Measurements from ENCODE around the gene SMG6. TPM values are rescaled to one million over a fixed set of nuclear protein-coding genes. Genes with fewer than 3 reads are reported as not detected.

Gene SMG6
- total RNA-seq, 3 donors from 2014 or later = 27.9 to 36.1 (median 30.7) TPM

DNA sequence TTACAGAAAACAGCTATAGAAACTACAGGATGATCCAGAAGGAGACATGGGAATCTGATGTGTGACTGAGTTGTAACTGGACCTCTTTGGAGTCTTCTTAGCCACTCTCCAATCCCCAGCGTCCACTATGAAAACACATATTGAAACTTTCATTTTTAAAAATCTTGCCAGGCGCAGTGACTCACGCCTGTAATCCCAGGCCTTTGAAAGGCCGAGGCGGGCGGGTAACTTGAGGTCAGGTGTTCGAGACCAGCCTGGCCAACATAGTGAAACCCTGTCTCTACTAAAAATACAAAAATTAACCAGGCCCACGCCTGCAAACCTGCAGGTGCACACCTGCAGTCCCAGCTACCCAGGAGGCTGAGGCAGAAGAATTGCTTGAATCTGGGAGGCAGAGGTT lies 195.4 kb downstream of the SMG6 start:
- no peaks in the 10 kb centered on the region for H3K27me3 Mint-ChIP-seq (ENCODE audit: low read depth)
- H3K9me3 Mint-ChIP-seq = no peaks in the 10 kb centered on the region
- no peak overlapping the region for H3K4me3 Mint-ChIP-seq
- peaks cover under 1% of the 10 kb centered on the region for H3K4me1 Mint-ChIP-seq (ENCODE audit: low read depth)
- no peak for ATAC-seq
- DNase-seq = no peak
- peaks cover 12% of the 10 kb centered on the region for H3K36me3 Mint-ChIP-seq (ENCODE audit: insufficient read depth)

DNA sequence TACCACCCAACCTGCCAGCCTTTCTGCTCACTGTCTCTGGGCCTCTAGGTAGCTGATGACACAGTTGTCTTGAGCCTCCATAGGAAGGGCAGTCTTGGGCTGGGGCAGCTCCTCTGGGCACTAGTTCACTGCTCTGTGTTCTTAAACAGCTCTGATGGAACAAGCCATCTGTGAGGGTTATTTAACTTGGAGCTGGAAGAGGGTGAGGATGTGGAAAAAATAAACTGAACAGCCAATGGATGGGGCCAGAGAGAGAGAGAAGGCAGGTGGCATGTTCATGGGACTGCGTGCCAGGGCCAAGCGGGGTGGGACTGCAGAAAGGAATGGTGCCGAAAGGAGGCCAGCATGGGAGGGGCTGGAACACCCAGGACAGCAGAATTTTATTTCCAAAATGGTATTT lies 196.1 kb downstream of the SMG6 start:
- ATAC-seq (no peak), DNase-seq (no peak)
- H3K9me3 Mint-ChIP-seq = no peaks in the 10 kb centered on the region
- H3K4me1 Mint-ChIP-seq (ENCODE audit: low read depth) = peaks cover 7% of the 10 kb centered on the region
- H3K36me3 Mint-ChIP-seq (ENCODE audit: insufficient read depth) = peaks cover 16% of the 10 kb centered on the region
- H3K4me3 Mint-ChIP-seq = no peak overlapping the region
- H3K27me3 Mint-ChIP-seq (ENCODE audit: low read depth) = no peaks in the 10 kb centered on the region

DNA sequence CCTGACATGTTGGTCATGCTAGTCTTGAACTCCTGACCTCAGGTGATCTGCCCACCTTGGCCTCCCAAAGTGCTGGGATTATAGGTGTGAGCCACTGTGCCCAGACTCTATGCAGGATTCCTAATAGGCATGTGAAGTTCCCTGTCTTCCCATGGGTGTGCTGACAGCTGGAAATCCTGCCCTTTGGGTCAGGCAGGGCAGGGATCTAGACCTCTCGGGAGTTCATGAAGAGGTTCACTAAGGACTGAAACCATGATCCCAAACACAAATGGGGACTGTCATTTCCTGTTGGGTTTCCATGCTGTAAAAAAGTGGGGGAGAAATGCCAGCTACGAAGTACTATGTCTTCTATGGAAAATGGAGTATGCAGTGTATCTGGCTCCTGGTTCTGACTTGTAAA lies 196.5 kb downstream of the SMG6 start:
- H3K4me3 Mint-ChIP-seq = no peak overlapping the region
- peaks cover 7% of the 10 kb centered on the region for H3K4me1 Mint-ChIP-seq (ENCODE audit: low read depth)
- H3K36me3 Mint-ChIP-seq (ENCODE audit: insufficient read depth) = peaks cover 16% of the 10 kb centered on the region
- H3K9me3 Mint-ChIP-seq = no peaks in the 10 kb centered on the region
- ATAC-seq (no peak), DNase-seq (no peak)
- no peaks in the 10 kb centered on the region for H3K27me3 Mint-ChIP-seq (ENCODE audit: low read depth)

DNA sequence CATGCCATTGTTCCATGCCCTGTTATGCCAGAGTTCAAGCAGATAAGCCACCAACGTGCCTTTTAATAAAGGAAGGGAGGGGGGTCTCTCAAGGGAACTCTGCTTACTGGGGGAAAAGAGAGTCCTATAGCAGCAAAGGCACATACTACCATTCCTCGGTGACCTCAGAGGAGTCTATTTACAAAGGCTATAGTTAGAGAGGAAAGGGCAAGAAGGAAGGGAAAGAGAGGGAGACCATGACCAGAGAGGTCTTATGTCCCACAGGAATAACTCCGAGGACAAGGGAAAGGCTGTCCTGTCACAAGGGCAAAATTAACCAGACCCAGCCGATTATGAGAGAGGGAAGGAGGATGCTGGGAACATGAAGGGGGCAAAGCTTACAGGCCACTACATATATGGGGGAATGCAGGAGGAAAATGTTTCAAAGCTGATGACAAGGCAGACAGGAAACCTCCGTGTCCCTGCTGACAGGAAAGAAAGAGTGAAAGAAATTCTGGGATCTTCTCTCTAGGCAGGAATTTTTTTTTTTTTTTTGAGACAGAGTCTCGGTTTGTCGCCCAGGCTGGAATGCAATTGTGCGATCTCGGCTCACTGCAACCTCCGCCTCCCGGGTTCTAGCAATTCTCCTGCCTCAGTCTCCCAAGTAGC lies 197.2 kb downstream of the SMG6 start:
- no peaks in the 10 kb centered on the region for H3K27me3 Mint-ChIP-seq (ENCODE audit: low read depth)
- peaks cover 12% of the 10 kb centered on the region for H3K4me1 Mint-ChIP-seq (ENCODE audit: low read depth)
- DNase-seq (no peak), ATAC-seq (no peak)
- no peaks in the 10 kb centered on the region for H3K9me3 Mint-ChIP-seq
- H3K36me3 Mint-ChIP-seq (ENCODE audit: insufficient read depth) = peaks cover 16% of the 10 kb centered on the region
- no peak overlapping the region for H3K4me3 Mint-ChIP-seq

DNA sequence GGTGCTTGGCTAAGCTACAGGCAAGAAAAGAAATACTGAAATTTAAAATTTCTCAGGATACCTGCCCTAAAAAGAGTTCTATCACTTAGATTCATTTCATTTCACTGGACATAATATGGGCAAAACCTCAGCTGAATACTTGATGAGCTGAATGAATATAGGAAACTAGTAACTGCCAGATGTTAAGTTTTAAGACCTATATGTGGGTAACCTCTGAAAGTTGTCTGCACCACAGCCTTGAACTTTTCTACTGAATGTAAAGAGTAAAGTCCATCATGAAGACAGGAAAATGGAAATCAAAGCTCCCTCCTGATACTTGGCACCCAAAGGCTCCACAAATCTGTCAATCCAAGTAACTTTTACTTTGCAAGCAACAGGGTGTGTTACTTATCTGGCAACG lies 197.9 kb downstream of the SMG6 start:
- ATAC-seq (no peak), DNase-seq (no peak)
- no peaks in the 10 kb centered on the region for H3K9me3 Mint-ChIP-seq
- H3K4me3 Mint-ChIP-seq = no peak overlapping the region
- no peaks in the 10 kb centered on the region for H3K27me3 Mint-ChIP-seq (ENCODE audit: low read depth)
- H3K4me1 Mint-ChIP-seq (ENCODE audit: low read depth) = peaks cover 14% of the 10 kb centered on the region
- peaks cover 16% of the 10 kb centered on the region for H3K36me3 Mint-ChIP-seq (ENCODE audit: insufficient read depth)

DNA sequence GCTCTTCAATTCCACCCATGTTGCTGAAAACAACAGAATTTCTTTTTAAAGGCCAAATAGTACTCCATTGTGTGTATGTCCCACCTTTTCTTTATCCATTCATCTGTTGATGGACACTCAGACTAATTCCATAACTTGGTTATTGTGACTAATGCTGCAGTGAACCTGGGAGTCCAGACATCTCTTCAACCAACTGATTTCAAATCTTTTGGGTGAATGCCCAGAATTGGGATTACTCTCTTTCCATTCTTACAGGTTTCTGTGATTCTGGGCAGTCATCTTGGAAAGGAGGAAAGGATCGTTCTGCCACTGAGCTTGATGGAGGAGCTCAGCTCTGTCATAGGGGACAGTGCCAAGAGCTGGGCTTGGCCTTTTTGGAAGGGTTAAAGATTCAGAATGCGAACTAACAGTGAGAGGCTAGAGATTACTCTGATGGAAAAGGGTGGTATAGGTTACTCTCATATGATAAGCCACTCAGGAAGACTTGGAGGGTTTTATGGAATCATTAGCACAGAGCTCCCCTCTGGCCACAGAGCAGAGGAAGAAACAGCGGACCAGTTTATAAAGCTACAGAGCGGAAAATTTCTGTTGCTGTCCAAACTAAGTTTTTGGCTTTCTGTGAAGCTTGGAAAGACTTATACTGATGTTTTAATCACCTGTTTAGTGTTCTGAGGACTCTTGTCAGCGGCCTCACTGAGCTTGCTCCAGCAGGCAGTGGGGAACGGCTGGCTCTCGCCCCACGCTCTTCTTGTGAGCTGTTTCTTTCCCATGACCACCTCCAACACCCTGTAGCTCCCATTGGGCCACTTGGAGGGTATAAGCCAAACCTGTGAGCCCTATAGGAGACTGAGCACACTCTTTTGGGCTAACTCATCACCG lies 200.4 kb downstream of the SMG6 start:
- Mint-ChIP-seq H3K27me3 (ENCODE audit: low read depth) (no peaks in the 10 kb centered on the region), H3K4me3 (no peak overlapping the region), H3K36me3 (ENCODE audit: insufficient read depth) (peaks cover 12% of the 10 kb centered on the region), H3K4me1 (ENCODE audit: low read depth) (peaks cover 14% of the 10 kb centered on the region), H3K9me3 (no peaks in the 10 kb centered on the region)
- no peak for ATAC-seq
- DNase-seq = no peak

DNA sequence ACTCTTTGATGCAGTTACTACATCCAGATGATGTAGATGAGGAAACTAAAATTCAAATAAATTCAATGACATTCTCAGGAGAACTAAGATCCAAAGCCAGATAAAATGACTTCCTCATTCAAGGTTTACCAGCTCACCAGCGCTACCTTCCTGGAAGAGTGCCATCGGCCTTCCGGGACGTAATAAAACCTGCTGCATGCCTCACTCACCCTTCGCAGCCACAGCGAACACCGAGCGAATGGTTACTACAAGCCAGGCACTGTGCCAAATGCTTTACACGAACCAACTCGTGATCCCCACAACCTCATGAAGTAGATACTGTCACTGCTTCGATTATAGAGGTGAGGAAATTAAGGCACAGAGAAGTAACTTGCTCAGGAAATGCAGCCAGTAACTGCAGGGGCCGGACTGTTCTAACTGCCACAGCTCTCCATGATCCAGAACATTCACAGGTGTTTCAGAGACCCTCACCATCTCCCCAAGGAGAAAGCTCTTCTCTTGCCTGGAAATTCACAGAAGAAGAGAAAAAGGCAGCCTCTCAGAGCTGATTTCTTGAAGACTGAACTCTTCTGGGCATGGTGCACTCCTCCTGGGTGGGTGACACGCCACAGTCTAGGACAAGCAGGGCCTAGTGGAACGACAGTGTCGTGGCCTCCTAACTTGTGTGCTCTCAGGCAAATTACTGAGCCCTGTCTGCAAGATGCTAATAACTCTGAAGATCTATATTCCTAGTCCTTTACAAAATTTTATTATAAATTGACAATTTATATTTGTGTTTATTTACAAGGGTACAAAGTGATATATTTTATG lies 201.9 kb downstream of the SMG6 start:
- H3K4me3 Mint-ChIP-seq = no peak overlapping the region
- DNase-seq (peak; percentile 23), ATAC-seq (peak; percentile 70 to 80)
- peaks cover 14% of the 10 kb centered on the region for H3K4me1 Mint-ChIP-seq (ENCODE audit: low read depth)
- H3K27me3 Mint-ChIP-seq (ENCODE audit: low read depth) = no peaks in the 10 kb centered on the region
- H3K9me3 Mint-ChIP-seq = no peaks in the 10 kb centered on the region
- H3K36me3 Mint-ChIP-seq (ENCODE audit: insufficient read depth) = peaks cover 13% of the 10 kb centered on the region

DNA sequence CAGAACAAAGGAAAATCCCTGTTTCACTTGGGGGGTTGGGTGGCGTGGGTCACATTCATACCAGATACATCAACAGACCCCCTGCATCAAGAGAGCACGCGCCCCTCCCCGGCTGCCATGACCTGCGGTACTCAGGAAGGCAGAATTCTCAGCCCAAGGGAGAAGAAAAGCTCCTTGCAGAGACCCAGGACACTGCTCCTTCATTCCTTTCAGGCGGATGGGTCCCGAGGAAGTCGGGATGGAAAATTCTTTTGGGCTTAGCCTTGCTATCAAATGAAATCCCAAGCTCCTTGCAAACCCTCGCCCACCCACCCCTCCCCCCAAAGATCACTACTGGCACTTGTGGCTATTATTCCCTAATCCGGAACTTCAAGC lies 208.1 kb downstream of the SMG6 start:
- peaks cover 13% of the 10 kb centered on the region for H3K4me1 Mint-ChIP-seq (ENCODE audit: low read depth)
- no peak for DNase-seq
- no peaks in the 10 kb centered on the region for H3K27me3 Mint-ChIP-seq (ENCODE audit: low read depth)
- H3K4me3 Mint-ChIP-seq = no peak overlapping the region
- no peak for ATAC-seq
- no peaks in the 10 kb centered on the region for H3K9me3 Mint-ChIP-seq
- H3K36me3 Mint-ChIP-seq (ENCODE audit: insufficient read depth) = peaks cover 11% of the 10 kb centered on the region

DNA sequence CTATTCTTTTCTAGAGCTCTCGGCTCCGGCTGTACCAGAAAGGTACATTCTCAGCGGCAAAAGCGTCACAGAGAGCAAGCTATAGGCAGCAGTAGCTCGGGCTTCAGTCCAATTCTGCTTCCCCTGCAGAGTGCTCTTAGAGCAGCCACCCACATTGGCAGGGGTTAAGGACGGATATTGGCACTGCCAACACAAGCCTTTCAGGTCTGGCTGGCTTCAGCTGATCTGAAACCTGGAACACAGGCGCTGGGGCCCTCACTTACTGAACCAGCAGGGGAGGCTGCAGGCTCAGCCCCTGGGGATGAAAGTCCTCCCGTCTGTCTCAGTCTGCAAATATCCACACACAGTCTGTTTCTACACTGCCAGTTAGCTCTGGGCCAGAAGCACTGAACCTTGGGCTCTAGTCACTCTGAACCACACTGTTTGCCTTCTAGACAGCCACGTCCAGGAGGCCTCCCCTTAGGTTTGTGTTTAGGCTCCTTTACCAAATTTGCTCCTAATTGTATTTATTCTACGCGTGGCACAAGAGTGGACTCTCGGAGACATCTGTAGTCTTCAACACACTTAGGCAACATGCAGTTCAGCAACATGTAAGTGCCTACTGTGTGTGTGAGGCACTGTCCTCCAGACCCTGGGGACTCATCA lies 208.6 kb downstream of the SMG6 start:
- H3K4me3 Mint-ChIP-seq = no peak overlapping the region
- no peaks in the 10 kb centered on the region for H3K27me3 Mint-ChIP-seq (ENCODE audit: low read depth)
- H3K4me1 Mint-ChIP-seq (ENCODE audit: low read depth) = peaks cover 19% of the 10 kb centered on the region
- H3K9me3 Mint-ChIP-seq = no peaks in the 10 kb centered on the region
- no peak for DNase-seq
- no peak for ATAC-seq
- H3K36me3 Mint-ChIP-seq (ENCODE audit: insufficient read depth) = peaks cover 11% of the 10 kb centered on the region

DNA sequence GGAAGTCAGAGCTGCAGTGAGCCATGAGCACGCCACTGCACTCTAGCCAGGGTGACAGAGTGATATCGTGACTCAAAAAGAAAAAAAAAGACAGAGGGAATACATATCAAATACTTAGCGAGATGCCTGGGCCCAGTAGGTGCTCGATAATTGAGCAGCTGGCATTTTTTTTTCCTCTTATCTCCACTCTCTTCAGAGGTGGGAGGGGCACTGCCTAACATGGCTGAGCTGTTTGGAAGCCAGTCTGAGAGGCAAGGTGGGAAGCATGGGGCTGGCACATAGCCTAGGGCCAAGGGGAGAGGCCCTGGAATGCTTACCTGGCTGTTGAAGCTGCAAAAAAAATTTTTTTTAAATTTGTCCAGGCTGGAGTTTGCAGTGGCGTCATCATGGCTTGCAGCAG lies 210.2 kb downstream of the SMG6 start:
- H3K4me3 Mint-ChIP-seq = no peak overlapping the region
- no peaks in the 10 kb centered on the region for H3K9me3 Mint-ChIP-seq

DNA sequence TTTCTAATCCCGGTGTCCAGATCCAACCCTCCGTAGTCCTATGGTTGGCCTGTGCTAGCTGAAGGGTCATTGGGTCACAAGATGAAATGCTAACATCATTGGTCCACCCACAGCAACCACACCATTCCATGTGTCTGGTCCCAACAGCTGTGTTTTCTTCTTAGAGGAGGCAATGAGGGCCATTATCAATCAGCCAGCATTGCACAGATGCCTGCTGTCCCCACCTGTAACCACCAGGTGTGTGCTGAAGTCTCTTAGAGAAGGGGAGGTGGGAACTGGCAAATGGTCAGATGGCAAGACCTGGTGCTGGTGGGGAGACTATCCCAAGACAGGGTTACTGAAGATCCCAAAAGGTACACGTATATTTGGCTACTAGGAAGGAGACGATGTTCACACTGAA lies 211.3 kb downstream of the SMG6 start:
- DNase-seq (no peak), ATAC-seq (no peak)
- no peaks in the 10 kb centered on the region for H3K27me3 Mint-ChIP-seq (ENCODE audit: low read depth)
- H3K36me3 Mint-ChIP-seq (ENCODE audit: insufficient read depth) = peaks cover 8% of the 10 kb centered on the region
- peaks cover 46% of the 10 kb centered on the region for H3K4me1 Mint-ChIP-seq (ENCODE audit: low read depth)
- H3K4me3 Mint-ChIP-seq = no peak overlapping the region
- H3K9me3 Mint-ChIP-seq = no peaks in the 10 kb centered on the region

More for the DNA sequence above, 210.2 kb downstream of the SMG6 start:
- Mint-ChIP-seq H3K36me3 (ENCODE audit: insufficient read depth) (peaks cover 11% of the 10 kb centered on the region), H3K27me3 (ENCODE audit: low read depth) (no peaks in the 10 kb centered on the region), H3K4me1 (ENCODE audit: low read depth) (peaks cover 35% of the 10 kb centered on the region)
- ATAC-seq (no peak), DNase-seq (no peak)

DNA sequence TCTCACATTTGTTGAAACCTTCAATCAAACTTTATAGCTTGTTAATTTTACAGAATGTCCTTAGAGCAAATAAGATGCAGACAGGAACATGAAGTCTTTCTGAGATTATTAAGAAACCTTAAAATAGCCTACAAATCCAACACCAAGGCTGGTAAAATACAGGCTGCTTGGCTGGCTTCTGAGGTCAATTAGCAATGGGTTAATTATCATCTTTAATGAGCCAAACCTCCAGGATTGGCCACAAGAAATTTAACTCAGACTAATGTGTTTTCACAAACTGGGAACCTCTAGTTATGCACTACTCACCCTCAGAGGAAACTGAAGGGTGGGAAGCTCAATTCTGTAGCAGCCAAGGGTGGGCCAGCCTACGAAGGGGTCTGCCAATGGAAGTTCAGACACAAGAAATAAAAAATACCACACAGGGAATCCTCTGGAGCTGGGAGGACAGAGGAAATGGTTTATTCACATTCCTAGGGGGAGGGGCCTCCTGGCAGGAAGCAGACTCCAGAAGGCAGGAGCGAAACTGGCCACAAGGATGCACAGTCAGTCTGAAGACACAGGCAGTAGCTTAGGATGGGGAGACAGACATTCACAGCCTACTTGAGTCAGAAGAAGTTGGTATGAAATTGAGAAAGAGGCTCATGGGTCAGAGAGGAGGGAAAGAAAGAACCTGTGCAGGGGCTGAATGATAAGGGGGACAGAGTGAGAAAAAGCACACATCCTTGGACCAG lies 212.6 kb downstream of the SMG6 start:
- Mint-ChIP-seq H3K4me1 (ENCODE audit: low read depth) (peaks cover 57% of the 10 kb centered on the region), H3K27me3 (ENCODE audit: low read depth) (no peaks in the 10 kb centered on the region), H3K36me3 (ENCODE audit: insufficient read depth) (peaks cover 8% of the 10 kb centered on the region), H3K4me3 (peak overlapping the region; percentile 89), H3K9me3 (no peaks in the 10 kb centered on the region)
- ATAC-seq = no peak
- no peak for DNase-seq

DNA sequence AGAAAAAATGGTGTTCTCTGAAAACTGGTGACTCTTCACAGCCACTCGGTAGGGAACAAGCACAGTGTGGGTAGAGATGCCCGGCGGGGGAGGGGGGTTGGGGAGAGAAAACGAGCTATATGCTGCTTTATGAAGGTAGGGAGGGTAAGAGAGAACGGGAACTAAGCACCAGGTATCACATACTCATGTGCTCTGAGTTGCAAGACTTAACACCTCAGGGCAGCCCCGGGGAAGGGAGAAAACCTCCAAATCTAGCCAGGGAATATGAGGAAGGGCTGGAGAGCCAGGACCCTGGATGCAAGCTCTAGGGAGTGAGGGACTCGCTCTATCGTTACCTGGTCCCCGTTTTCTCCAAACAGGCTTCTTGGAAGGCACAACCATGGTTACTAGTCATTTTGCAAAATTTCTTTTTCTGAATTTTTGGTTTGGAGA lies 213.4 kb downstream of the SMG6 start:
- Mint-ChIP-seq H3K27me3 (ENCODE audit: low read depth) (no peaks in the 10 kb centered on the region), H3K4me1 (ENCODE audit: low read depth) (peaks cover 57% of the 10 kb centered on the region), H3K9me3 (no peaks in the 10 kb centered on the region), H3K4me3 (peak overlapping the region; percentile 89), H3K36me3 (ENCODE audit: insufficient read depth) (peaks cover 12% of the 10 kb centered on the region)
- peak in 1 of 2 donors; percentile 2 for ATAC-seq
- no peak for DNase-seq
